Measurements from ENCODE around the gene FOXN3. TPM values are rescaled to one million over a fixed set of nuclear protein-coding genes. Genes with fewer than 3 reads are reported as not detected.
"Not testable (repeated sequence)": the region's sequence is repeated elsewhere in the genome, so short reads cannot be mapped to it uniquely, and the experiment has no call there.

FOXN3 gene
- total RNA-seq, 1 experiment from 2014 or later, result 125 TPM

DNA sequence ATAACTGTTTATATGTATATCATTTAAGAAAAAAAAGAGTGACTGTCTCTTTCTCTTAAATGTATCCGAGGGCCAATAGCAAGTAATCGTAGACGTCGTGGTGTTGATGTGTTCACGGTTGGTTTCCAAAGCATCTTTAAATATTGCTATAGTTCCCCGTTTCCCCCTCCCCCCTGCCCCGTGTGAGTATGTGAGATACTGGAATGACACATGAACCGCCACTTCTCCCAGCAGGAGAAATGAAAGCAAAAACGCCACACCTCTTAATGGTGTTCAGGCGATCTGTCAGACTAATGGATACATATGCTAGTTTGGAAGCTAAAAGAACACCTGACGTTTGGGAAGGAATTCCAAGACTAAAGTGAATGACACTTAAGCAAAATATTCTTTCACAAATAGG is 258.3 kb downstream of the FOXN3 start:
- H3K9me3 Mint-ChIP-seq, result no peaks in the 10 kb centered on the region
- Histone ChIP-seq H3K27ac (ENCODE audit: insufficient read length, low read depth, low read length) (no peak overlapping the region), H2BK12ac (ENCODE audit: insufficient read length, low read depth, low read length) (no peak overlapping the region)

DNA sequence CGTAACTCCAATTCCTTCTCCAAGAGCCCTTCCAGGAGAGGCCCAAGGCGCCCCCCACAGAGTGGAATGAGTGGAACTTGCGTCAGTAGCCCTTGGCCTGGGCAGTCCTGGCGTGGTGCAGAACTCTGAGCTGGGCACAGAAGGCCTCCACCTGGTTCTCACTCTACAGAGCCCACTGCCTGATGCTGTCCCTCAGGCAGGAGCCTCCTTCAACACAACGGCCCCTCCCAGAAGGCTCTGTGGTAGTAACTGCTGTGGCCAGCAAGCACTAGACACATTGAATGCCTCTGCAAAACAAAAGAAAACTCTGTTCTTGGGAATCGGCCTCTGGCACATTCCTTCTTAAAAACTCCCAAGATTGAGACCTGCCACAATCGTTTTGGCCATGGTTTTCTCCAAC is 258.9 kb downstream of the FOXN3 start:
- WGBS (ENCODE audit: extremely low coverage, insufficient read length, low lambda C conversion rate), result no CpG with 5 or more reads among the region's 7 CpGs
- peaks cover 14 to 16% of the 10 kb centered on the region in 2 experiments for H3K4me1 Mint-ChIP-seq
- peak; percentile 43 for DNase-seq

More for the DNA sequence above, 258.3 kb downstream of the FOXN3 start:
- no peak overlapping the region for H4K5ac ChIP-seq (ENCODE audit: insufficient read length, low read depth, low read length)
- no CpG with 5 or more reads among the region's 11 CpGs for WGBS (ENCODE audit: extremely low coverage, insufficient read length, low lambda C conversion rate)
- Mint-ChIP-seq H3K27ac (no peak overlapping the region), H3K27me3 (ENCODE audit: low read depth) (no peaks in the 10 kb centered on the region), H3K4me1 (peaks cover 14 to 16% of the 10 kb centered on the region in 2 experiments), H3K36me3 (ENCODE audit: insufficient read depth in 1 of 3, low read depth in 3 of 3) (peaks cover 35 to 60% (median 54%) of the 10 kb centered on the region in 3 experiments), H3K4me3 (no peak overlapping the region)
- H3K23ac ChIP-seq (ENCODE audit: insufficient read length, low read depth, low read length), result no peak overlapping the region
- H4K20me1 ChIP-seq (ENCODE audit: control insufficient read depth, insufficient read depth, insufficient read length), result no peaks in the 10 kb centered on the region
- H2BK120ac ChIP-seq (ENCODE audit: low read depth, low read length, poor library complexity, severe bottlenecking), result no peak overlapping the region
- no peak overlapping the region for H2AFZ ChIP-seq (ENCODE audit: low read length)
- no peak overlapping the region for H3K14ac ChIP-seq (ENCODE audit: insufficient read depth, low read length)
- H3K18ac ChIP-seq (ENCODE audit: insufficient read length, low read depth, low read length), result no peak overlapping the region
- H3K9ac ChIP-seq (ENCODE audit: extremely low read depth, insufficient read length, low read length), result no peak overlapping the region
- no peak overlapping the region for H2AK5ac ChIP-seq (ENCODE audit: insufficient read length, low read length)
- TF ChIP-seq, protein P1, sequence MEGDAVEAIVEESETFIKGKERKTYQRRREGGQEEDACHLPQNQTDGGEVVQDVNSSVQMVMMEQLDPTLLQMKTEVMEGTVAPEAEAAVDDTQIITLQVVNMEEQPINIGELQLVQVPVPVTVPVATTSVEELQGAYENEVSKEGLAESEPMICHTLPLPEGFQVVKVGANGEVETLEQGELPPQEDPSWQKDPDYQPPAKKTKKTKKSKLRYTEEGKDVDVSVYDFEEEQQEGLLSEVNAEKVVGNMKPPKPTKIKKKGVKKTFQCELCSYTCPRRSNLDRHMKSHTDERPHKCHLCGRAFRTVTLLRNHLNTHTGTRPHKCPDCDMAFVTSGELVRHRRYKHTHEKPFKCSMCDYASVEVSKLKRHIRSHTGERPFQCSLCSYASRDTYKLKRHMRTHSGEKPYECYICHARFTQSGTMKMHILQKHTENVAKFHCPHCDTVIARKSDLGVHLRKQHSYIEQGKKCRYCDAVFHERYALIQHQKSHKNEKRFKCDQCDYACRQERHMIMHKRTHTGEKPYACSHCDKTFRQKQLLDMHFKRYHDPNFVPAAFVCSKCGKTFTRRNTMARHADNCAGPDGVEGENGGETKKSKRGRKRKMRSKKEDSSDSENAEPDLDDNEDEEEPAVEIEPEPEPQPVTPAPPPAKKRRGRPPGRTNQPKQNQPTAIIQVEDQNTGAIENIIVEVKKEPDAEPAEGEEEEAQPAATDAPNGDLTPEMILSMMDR (conservative IDR thresholded peaks at IDR 0.05), result no peak
- 0 out of 2 replicates have a peak, but pooled peaks cover 2% of the 10 kb centered on the region for H3K4me1 ChIP-seq (ENCODE audit: insufficient read depth, low read length)
- no peak overlapping the region for H3K4ac ChIP-seq (ENCODE audit: low read depth, low read length)
- no peak overlapping the region for H2BK20ac ChIP-seq (ENCODE audit: low read depth, low read length, poor library complexity, severe bottlenecking)
- no peak overlapping the region for H4K91ac ChIP-seq (ENCODE audit: insufficient read length, low read depth, low read length)
- H3K79me1 ChIP-seq (ENCODE audit: insufficient read depth, low read depth, low read length, poor library complexity, severe bottlenecking), result no peaks in the 10 kb centered on the region
- 0 out of 2 replicates have a peak, but pooled peaks cover 1% of the 10 kb centered on the region for H3K79me2 ChIP-seq (ENCODE audit: insufficient read depth, low read length)
- H3K27me3 ChIP-seq (ENCODE audit: insufficient read depth, low read length), result no peaks in the 10 kb centered on the region
- DNase-seq, result no peak
- no peak overlapping the region for H3K56ac ChIP-seq (ENCODE audit: insufficient read length, low read depth, low read length)
- H2BK5ac ChIP-seq (ENCODE audit: insufficient read length, low read length), result no peak overlapping the region
- no peaks in the 10 kb centered on the region for H3K9me3 ChIP-seq (ENCODE audit: control insufficient read depth, low read depth, low read length)
- H2BK15ac ChIP-seq (ENCODE audit: low read depth, low read length), result no peak overlapping the region
- H3K4me2 ChIP-seq (ENCODE audit: insufficient read depth, insufficient read length, low read length), result no peak overlapping the region
- no peaks in the 10 kb centered on the region for H3K23me2 ChIP-seq (ENCODE audit: insufficient read length, low read depth, low read length, poor library complexity, severe bottlenecking)
- no peak overlapping the region for H3T11ph ChIP-seq (ENCODE audit: low read length)
- no peak overlapping the region for H4K8ac ChIP-seq (replicated peaks; ENCODE audit: insufficient read length, low read depth, low read length)

More for the DNA sequence above, 258.9 kb downstream of the FOXN3 start:
- H3K27me3 ChIP-seq (ENCODE audit: insufficient read depth, low read length); H3K27me3 Mint-ChIP-seq (ENCODE audit: low read depth); H3K9me3 ChIP-seq (ENCODE audit: control insufficient read depth, low read depth, low read length); H3K4me1 ChIP-seq (ENCODE audit: insufficient read depth, low read length); H3K9me3 Mint-ChIP-seq; H2BK120ac ChIP-seq (ENCODE audit: low read depth, low read length, poor library complexity, severe bottlenecking); H2BK5ac ChIP-seq (ENCODE audit: insufficient read length, low read length); H3T11ph ChIP-seq (ENCODE audit: low read length); H3K4me3 Mint-ChIP-seq; H3K4me2 ChIP-seq (ENCODE audit: insufficient read depth, insufficient read length, low read length); H3K79me1 ChIP-seq (ENCODE audit: insufficient read depth, low read depth, low read length, poor library complexity, severe bottlenecking); H2AK5ac ChIP-seq (ENCODE audit: insufficient read length, low read length); H4K8ac ChIP-seq (replicated peaks; ENCODE audit: insufficient read length, low read depth, low read length); H4K20me1 ChIP-seq (ENCODE audit: control insufficient read depth, insufficient read depth, insufficient read length); H2BK15ac ChIP-seq (ENCODE audit: low read depth, low read length); H3K9ac ChIP-seq (ENCODE audit: extremely low read depth, insufficient read length, low read length); H4K91ac ChIP-seq (ENCODE audit: insufficient read length, low read depth, low read length); H3K23me2 ChIP-seq (ENCODE audit: insufficient read length, low read depth, low read length, poor library complexity, severe bottlenecking); H2AFZ ChIP-seq (ENCODE audit: low read length); H4K5ac ChIP-seq (ENCODE audit: insufficient read length, low read depth, low read length); H3K18ac ChIP-seq (ENCODE audit: insufficient read length, low read depth, low read length); H3K27ac ChIP-seq (ENCODE audit: insufficient read length, low read depth, low read length); H3K56ac ChIP-seq (ENCODE audit: insufficient read length, low read depth, low read length); H2BK12ac ChIP-seq (ENCODE audit: insufficient read length, low read depth, low read length); H2BK20ac ChIP-seq (ENCODE audit: low read depth, low read length, poor library complexity, severe bottlenecking); H3K14ac ChIP-seq (ENCODE audit: insufficient read depth, low read length); H3K4ac ChIP-seq (ENCODE audit: low read depth, low read length); H3K23ac ChIP-seq (ENCODE audit: insufficient read length, low read depth, low read length); H3K79me2 ChIP-seq (ENCODE audit: insufficient read depth, low read length): not testable (repeated sequence)
- Mint-ChIP-seq H3K27ac (peak overlapping the region in 1 of 3 experiments; percentile 24; a peak in 1 of 7 replicates), H3K36me3 (ENCODE audit: insufficient read depth in 1 of 3, low read depth in 3 of 3) (peaks cover 32 to 57% (median 54%) of the 10 kb centered on the region in 3 experiments)
